ENCODE data around the gene DSTYK. TPM values are rescaled to one million over a fixed set of nuclear protein-coding genes. Genes with fewer than 3 reads are reported as not detected.

Gene DSTYK
- total RNA-seq, 1 donor from 2014 or later, result 9.6 TPM

GRCh38 chr1:205258261-205258691 is 46.8 kb upstream of the DSTYK start:
- ATAC-seq (ENCODE audit: low read depth) (no peak), DNase-seq (no peak)
- Mint-ChIP-seq H3K4me3 (no peak overlapping the region), H3K36me3 (ENCODE audit: low read depth) (no peaks in the 10 kb centered on the region), H3K27me3 (peaks cover 8% of the 10 kb centered on the region), H3K9me3 (no peaks in the 10 kb centered on the region), H3K4me1 (peaks cover 2% of the 10 kb centered on the region), H3K27ac (no peak overlapping the region)
- CTCF ChIA-PET, result interaction anchor here (0.8 to 5.9 kb wide), 5 partner anchors 17 to 282 kb away, joined by 3 to 66 read pairs (median 6); partner anchors contain the start of gene TMCC2
- POLR2A ChIA-PET, result interaction anchor here (0.5 kb wide), 1 partner anchor 30 kb away, joined by 3 read pairs; no protein-coding TSS in a partner anchor
- TF ChIP-seq CTCF (IDR thresholded peaks at IDR 0.05), result no peak
- intact Hi-C loops (cut with micrococcal nuclease), result loop anchor here (5.0 kb wide), 2 partner anchors 136 to 451 kb away; partner anchors contain the start of gene RBBP5

- intact Hi-C loops (cut with micrococcal nuclease), result loop anchor here (2.0 to 5.0 kb wide), 3 partner anchors 135 to 450 kb away; partner anchors contain the start of gene RBBP5
- DNase-seq (no peak), ATAC-seq (ENCODE audit: low read depth) (no peak)
- Mint-ChIP-seq H3K4me1 (peaks cover 2% of the 10 kb centered on the region), H3K27me3 (peaks cover 4% of the 10 kb centered on the region), H3K9me3 (no peaks in the 10 kb centered on the region), H3K27ac (no peak overlapping the region), H3K4me3 (no peak overlapping the region), H3K36me3 (ENCODE audit: low read depth) (no peaks in the 10 kb centered on the region)
- POLR2A ChIA-PET, result no interaction called here
- no peak for TF ChIP-seq CTCF (IDR thresholded peaks at IDR 0.05)
- CTCF ChIA-PET, result interaction anchor here (0.8 to 5.9 kb wide), 5 partner anchors 17 to 281 kb away, joined by 3 to 66 read pairs (median 19); partner anchors contain the start of gene TMCC2
These were observed 46.2 kb upstream of the DSTYK start for GRCh38 chr1:205257735-205258134.

- CTCF ChIA-PET, result interaction anchor here (0.7 to 5.9 kb wide), 21 partner anchors 14 to 450 kb away, joined by 3 to 66 read pairs (median 5); partner anchors contain the start of genes RBBP5 and TMCC2
- Mint-ChIP-seq H3K27me3 (peaks cover 3% of the 10 kb centered on the region), H3K36me3 (ENCODE audit: low read depth) (no peaks in the 10 kb centered on the region), H3K4me3 (no peak overlapping the region), H3K9me3 (no peaks in the 10 kb centered on the region), H3K27ac (no peak overlapping the region), H3K4me1 (no peaks in the 10 kb centered on the region)
- intact Hi-C loops (cut with micrococcal nuclease), result loop anchor here (1.0 to 5.0 kb wide), 8 partner anchors 28 to 450 kb away; partner anchors contain the start of gene RBBP5
- DNase-seq, result no peak
- ATAC-seq (ENCODE audit: low read depth), result no peak
- POLR2A ChIA-PET, result interaction anchor here (3.3 kb wide), 1 partner anchor 28 kb away, joined by 29 read pairs; the partner anchor contains the start of gene TMCC2
- no peak for TF ChIP-seq CTCF (IDR thresholded peaks at IDR 0.05)
These were observed 45.6 kb upstream of the DSTYK start for GRCh38 chr1:205256951-205257625.

GRCh38 chr1:205255941-205256780 is 44.7 kb upstream of the DSTYK start:
- ATAC-seq (ENCODE audit: low read depth), result peak; percentile 99
- ChIA-PET POLR2A (interaction anchor here (0.6 to 3.3 kb wide), 3 partner anchors 27 to 1395 kb away, joined by 3 to 29 read pairs (median 4); partner anchors contain the start of gene TMCC2), CTCF (interaction anchor here (0.7 to 5.9 kb wide), 28 partner anchors 12 to 449 kb away, joined by 3 to 66 read pairs (median 5); partner anchors contain the start of genes RBBP5 and TMCC2)
- intact Hi-C loops (cut with micrococcal nuclease), result loop anchor here (1.0 to 5.0 kb wide), 8 partner anchors 27 to 449 kb away; partner anchors contain the start of gene RBBP5
- Mint-ChIP-seq H3K9me3 (no peaks in the 10 kb centered on the region), H3K4me3 (no peak overlapping the region), H3K36me3 (ENCODE audit: low read depth) (no peaks in the 10 kb centered on the region), H3K4me1 (no peaks in the 10 kb centered on the region), H3K27me3 (peaks cover 3% of the 10 kb centered on the region), H3K27ac (no peak overlapping the region)
- DNase-seq, result peak; percentile 74
- TF ChIP-seq CTCF (IDR thresholded peaks at IDR 0.05), result peak; percentile 98
